ENCODE measurements around the gene RNF224. TPM values are rescaled to one million over a fixed set of nuclear protein-coding genes. Genes with fewer than 3 reads are reported as not detected.

RNF224 gene
- total RNA-seq, 4 donors from 2014 or later, result 1.2 to 5.2 (median 3.0) TPM

GRCh38 chr9:137192448-137192780, 34.9 kb upstream of the RNF224 start:
- Histone ChIP-seq H3K4me1 (peaks cover 54 to 82% (median 55%) of the 10 kb centered on the region in 3 donors), H3K36me3 (peaks cover 12 to 42% (median 15%) of the 10 kb centered on the region in 3 donors), H3K27ac (no peak overlapping the region), H3K9me3 (no peaks in the 10 kb centered on the region), H3K27me3 (no peaks in the 10 kb centered on the region), H3K4me3 (no peak overlapping the region)
- no peak for TF ChIP-seq POLR2A (IDR thresholded peaks at IDR 0.05)
- TF ChIP-seq, protein P1, sequence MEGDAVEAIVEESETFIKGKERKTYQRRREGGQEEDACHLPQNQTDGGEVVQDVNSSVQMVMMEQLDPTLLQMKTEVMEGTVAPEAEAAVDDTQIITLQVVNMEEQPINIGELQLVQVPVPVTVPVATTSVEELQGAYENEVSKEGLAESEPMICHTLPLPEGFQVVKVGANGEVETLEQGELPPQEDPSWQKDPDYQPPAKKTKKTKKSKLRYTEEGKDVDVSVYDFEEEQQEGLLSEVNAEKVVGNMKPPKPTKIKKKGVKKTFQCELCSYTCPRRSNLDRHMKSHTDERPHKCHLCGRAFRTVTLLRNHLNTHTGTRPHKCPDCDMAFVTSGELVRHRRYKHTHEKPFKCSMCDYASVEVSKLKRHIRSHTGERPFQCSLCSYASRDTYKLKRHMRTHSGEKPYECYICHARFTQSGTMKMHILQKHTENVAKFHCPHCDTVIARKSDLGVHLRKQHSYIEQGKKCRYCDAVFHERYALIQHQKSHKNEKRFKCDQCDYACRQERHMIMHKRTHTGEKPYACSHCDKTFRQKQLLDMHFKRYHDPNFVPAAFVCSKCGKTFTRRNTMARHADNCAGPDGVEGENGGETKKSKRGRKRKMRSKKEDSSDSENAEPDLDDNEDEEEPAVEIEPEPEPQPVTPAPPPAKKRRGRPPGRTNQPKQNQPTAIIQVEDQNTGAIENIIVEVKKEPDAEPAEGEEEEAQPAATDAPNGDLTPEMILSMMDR (IDR thresholded peaks at IDR 0.05), result no peak
- 74 to 95% methylated on average over 9 of the region's 10 CpGs for WGBS, 2 donors
- DNase-seq, result no peak
- intact Hi-C loops (cut with DNase I), result no loop called here

DNA sequence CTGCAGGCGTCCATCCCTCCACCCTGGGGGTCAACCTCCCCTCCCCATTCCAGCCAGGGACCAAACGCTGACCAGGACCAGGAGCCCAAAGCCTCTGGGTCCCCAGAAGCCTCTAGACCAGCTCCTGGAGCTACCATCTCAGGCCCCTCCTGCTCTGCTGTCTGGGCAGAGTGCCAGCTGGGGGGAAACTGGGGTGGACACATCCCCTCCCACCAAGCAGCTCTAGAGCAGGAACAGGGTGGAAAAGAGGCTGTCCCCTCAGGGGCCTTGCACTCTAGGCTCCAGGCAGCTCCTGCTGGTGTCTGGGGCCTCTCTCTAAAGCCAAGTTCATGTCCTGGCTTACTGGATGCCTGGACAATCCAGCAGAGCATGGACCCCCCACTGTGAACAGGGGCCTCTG, 34.4 kb upstream of the RNF224 start:
- Histone ChIP-seq H3K27me3 (no peaks in the 10 kb centered on the region), H3K9me3 (no peaks in the 10 kb centered on the region), H3K4me1 (peaks cover 54 to 82% (median 55%) of the 10 kb centered on the region in 3 donors), H3K36me3 (peaks cover 12 to 41% (median 15%) of the 10 kb centered on the region in 3 donors), H3K27ac (no peak overlapping the region), H3K4me3 (no peak overlapping the region)
- WGBS, 2 donors, result no CpG with 5 or more reads among the region's 2 CpGs
- DNase-seq, result no peak
- no peak for TF ChIP-seq POLR2A (IDR thresholded peaks at IDR 0.05)
- TF ChIP-seq, protein P1 (IDR thresholded peaks at IDR 0.05), result no peak
- intact Hi-C loops (cut with DNase I), result no loop called here

DNA sequence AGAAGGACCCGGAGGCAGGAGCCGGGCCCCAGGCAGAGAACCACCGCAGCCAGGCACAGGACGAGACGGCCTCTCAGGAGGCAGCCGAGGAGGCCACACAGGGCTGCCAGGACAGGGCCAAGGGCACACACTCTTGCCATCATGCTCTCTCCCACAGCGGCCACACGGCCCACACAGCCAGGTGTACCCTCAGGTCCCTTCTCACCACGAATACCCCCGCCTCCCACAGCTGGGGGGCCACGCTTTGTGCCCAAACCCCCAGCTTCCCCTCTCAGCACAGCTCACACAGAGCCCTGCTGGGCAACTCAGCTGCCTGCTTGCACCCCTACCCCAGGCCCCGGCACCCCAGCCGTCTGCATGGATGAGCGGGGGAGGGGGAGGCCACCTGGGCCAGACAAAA, 33.5 kb upstream of the RNF224 start:
- DNase-seq, result no peak
- TF ChIP-seq POLR2A (IDR thresholded peaks at IDR 0.05), result no peak
- TF ChIP-seq, protein P1 (IDR thresholded peaks at IDR 0.05), result no peak
- H3K36me3 ChIP-seq, result peaks cover 12 to 41% (median 15%) of the 10 kb centered on the region in 3 donors
- 60 to 84% methylated on average over 1 to 5 of the region's 14 CpGs for WGBS, 2 donors
- no peak overlapping the region for H3K4me3 ChIP-seq
- no peaks in the 10 kb centered on the region for H3K27me3 ChIP-seq
- H3K4me1 ChIP-seq, result peaks cover 61 to 88% (median 63%) of the 10 kb centered on the region in 3 donors
- H3K27ac ChIP-seq, result peak overlapping the region in 3 of 4 donors; percentile 74 to 87 (median 86)
- intact Hi-C loops (cut with DNase I), result no loop called here
- no peaks in the 10 kb centered on the region for H3K9me3 ChIP-seq

DNA sequence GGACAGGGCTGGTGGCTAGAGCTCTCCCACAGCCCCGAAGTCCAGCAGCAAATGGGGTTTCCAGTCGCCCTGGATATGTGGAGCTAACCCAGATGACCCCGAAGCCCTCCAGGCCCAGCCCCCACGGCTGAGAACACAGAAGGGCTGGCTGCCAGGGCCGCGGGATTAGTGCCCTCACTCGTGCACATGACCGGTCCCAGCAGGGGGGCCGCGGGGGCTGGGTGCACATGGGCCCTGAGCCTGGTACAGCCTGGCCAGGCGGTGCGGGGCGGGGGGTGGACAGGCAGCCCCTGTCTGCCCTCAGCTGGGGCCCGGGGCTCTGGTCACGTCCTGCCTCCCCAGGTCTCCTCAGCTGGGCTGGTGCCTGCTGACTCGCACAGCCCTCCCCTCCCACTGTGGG, 32.9 kb upstream of the RNF224 start:
- TF ChIP-seq, protein P1 (IDR thresholded peaks at IDR 0.05), result no peak
- TF ChIP-seq POLR2A (IDR thresholded peaks at IDR 0.05), result no peak
- Histone ChIP-seq H3K27me3 (no peaks in the 10 kb centered on the region), H3K36me3 (peaks cover 12 to 41% (median 15%) of the 10 kb centered on the region in 3 donors), H3K4me1 (peaks cover 64 to 90% (median 66%) of the 10 kb centered on the region in 3 donors), H3K27ac (peak overlapping the region in 3 of 4 donors; percentile 74 to 87 (median 86)), H3K9me3 (no peaks in the 10 kb centered on the region), H3K4me3 (peak overlapping the region; percentile 6 to 44 (median 27))
- no peak for DNase-seq
- no CpG with 5 or more reads among the region's 16 CpGs for WGBS, 2 donors
- intact Hi-C loops (cut with DNase I), result no loop called here

DNA sequence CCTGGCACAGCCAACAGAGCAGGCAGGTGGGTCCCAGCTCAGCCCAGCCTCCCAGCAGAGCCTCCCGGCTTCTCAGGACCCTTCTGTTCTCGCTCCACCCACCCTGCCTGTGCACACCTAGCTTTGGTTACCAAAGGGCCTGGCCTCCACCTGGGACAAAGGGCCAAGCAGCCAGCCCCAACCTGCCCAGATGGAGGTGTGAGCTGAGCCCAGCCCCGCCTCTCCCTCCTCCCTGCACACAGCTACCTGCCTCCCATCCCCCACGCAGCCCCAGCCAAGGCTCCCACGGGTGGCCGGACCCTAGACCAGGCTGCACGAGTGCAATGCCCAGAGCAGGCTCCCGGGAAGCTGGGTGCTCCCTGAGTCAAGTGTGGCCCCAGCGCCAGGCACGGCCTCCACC, 32.4 kb upstream of the RNF224 start:
- peaks cover 64 to 90% (median 65%) of the 10 kb centered on the region in 3 donors for H3K4me1 ChIP-seq
- DNase-seq, result no peak
- peaks cover 11 to 38% (median 14%) of the 10 kb centered on the region in 3 donors for H3K36me3 ChIP-seq
- H3K27me3 ChIP-seq, result no peaks in the 10 kb centered on the region
- peak overlapping the region; percentile 58 to 87 (median 80) for H3K27ac ChIP-seq
- no peak for TF ChIP-seq POLR2A (IDR thresholded peaks at IDR 0.05)
- TF ChIP-seq, protein P1 (IDR thresholded peaks at IDR 0.05), result no peak
- intact Hi-C loops (cut with DNase I), result no loop called here
- WGBS, 2 donors, result 14 to 70% methylated on average over 1 to 4 of the region's 10 CpGs
- peak overlapping the region; percentile 6 to 44 (median 27) for H3K4me3 ChIP-seq
- H3K9me3 ChIP-seq, result no peaks in the 10 kb centered on the region
